ENCODE data around the gene OGA. TPM values are rescaled to one million over a fixed set of nuclear protein-coding genes. Genes with fewer than 3 reads are reported as not detected.

OGA gene
- total and polyA plus RNA-seq, 2 of the 8 experiments (the other 6 are each of a cell fraction or from before 2014, with no cell fraction given) = 31.2 to 107 TPM

- TF ChIP-seq RNF2 (IDR thresholded peaks at IDR 0.05; ENCODE audit: borderline replicate concordance, low read depth, low read length, missing control alignments, poor library complexity, severe bottlenecking) = peak; percentile 64
- peak; percentile 82; the same call in 1 of the 2 replicates for TF ChIP-seq YY1 (IDR thresholded peaks at IDR 0.05; ENCODE audit: low read depth, low read length)
Observed at GRCh38 chr10:101774589-101775272, 43.5 kb downstream of the OGA start (continued).

Data from H1 (cell line).